Renal cortical epithelial cell (primary cell): ENCODE data around the gene MESD. TPM values are rescaled to one million over a fixed set of nuclear protein-coding genes. Genes with fewer than 3 reads are reported as not detected.
"Not testable (repeated sequence)": the region's sequence is repeated elsewhere in the genome, so short reads cannot be mapped to it uniquely, and the experiment has no call there.

ENCODE experiments used
- DNase-seq: peaks from one replicate; pipeline ENCODE4 v3.0.0-alpha.2; 2011; ENCODE audit warnings: low read depth
- total RNA-seq: library from RNA; depleted of rRNA; stranded (reverse); fragments of >200 nt; gene quantifications from 2 replicates; pipeline ENCODE4 v1.2.3, GENCODE V29; 2014

MESD gene
- total RNA-seq, 1 donor from 2014 or later, result 24.9 TPM

DNA sequence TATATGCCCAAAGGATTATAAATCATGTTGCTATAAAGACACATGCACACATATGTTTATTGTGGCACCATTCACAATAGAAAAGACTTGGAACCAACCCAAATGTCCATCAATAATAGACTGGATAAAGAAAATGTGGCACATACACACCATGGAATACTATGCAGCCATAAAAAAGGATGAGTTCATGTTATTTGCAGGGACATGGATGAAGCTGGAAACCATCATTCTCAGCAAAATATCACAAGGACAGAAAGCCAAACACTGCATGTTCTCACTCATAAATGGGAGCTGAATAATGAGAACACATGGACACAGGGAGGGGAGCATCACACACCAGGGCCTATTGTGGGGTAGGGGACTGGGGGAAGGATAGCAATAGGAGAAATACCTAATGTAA, 24.2 kb downstream of the MESD start:
- DNase-seq, result not testable (repeated sequence)

- no peak for DNase-seq
These were observed 30.7 kb downstream of the MESD start for GRCh38 chr15:80958818-80959495.

DNA sequence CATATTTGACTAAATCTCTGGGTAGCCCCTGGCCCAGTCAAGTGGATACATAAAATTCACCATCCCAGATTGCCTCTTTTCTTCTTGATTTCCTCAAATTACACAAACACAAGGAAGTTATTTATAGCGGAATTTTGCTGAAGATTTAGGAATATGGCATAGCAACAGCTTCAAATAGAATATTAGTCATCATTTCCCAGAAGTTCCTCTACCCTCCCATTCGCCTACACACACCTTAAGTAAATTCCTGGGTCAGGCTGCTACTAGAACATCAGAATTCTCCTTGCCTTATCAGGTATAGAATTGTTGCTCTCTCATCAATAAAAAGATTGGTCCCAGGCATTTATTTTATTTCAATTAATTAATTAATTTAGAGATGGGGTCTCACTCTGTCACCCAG, 31.6 kb downstream of the MESD start:
- no peak for DNase-seq

- no peak for DNase-seq
These were observed 32.1 kb downstream of the MESD start for GRCh38 chr15:80957556-80957955.

- peak; percentile 98 for DNase-seq
These were observed 33.8 kb downstream of the MESD start for GRCh38 chr15:80955571-80956452.

DNA sequence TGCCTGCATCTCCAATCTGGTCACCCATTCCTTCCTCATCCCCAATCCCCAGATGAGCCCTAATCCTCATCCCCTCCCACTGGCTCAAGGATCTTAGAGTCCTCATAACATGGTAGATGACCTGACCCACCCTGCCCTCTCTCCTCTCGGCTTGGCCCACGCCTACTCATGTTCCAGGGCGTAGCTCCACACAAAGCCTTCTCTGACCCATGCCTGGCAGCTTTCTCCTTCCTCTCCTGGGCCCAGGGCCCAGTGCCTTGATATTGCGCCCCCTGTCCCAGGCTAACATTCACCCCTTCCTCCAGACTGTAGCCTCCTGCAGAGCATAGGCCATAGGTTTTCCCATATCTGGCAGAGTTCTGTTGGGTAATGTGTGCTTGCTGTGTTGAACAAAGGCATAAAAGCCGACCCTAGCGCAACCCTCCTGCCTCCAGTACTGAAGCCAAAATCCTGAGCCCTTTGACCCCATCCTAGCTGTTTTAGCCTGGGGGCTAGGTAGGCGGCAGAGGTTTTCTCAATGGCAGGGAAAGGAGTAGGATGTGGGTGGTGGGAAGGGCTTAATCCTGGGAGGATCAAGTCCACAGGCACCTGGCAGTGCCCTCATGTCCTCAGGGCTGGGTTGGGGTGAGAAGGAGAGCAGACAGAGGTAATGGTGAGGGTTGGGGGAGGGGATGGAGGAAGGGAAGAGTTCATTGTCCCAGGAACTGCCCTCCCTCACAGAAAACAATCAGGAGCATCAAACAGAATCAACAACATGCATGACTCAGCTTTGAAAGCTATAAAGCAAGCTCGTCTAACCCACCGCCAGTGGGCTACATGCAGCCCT, 35.5 kb downstream of the MESD start:
- peak; percentile 62 for DNase-seq

DNA sequence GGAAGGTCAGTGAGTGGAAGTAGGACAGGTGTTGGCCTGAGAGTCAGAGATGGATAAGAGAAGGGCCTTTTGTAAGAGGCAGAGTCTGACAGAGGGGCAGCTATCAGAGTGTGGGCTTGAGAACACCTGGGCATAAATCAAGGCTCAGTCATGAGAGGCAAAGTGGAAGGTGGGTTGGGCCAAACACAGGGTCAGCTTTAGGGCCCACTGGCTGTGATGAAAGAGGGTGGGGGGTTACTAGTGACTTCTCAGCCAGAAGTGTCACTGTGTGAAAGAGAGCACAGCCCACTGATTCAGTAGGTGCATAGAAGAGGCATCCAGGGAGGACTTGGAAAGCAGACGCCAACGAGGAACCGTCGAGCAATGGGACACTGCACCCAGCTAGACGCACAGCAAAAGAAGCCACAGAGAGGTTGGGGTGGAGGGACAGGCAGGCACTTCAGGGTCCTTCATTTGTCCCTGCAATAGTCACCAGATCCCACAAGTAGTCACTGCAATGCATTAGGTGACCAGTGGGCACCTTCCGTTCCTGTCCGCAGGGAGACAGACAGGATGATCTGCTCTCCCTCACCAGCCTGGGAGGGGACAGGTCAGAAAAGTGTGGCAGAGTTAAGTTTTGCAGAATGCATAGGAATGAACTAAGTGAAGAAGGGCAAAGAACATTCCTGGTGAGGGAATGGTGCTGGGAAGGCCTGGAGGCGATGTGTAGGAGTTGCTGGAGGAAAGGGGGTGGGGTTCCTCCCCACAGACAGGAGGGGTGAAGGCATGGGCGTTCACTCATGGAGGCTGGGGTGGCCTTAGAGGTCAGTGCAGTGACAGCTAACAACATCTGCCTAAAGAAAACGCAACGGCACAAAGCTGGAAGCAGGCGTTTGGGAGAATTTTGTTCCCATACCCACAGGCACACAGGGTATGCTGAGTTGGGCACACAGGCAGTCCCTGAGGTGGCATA, 36.3 kb downstream of the MESD start:
- DNase-seq, result no peak

DNA sequence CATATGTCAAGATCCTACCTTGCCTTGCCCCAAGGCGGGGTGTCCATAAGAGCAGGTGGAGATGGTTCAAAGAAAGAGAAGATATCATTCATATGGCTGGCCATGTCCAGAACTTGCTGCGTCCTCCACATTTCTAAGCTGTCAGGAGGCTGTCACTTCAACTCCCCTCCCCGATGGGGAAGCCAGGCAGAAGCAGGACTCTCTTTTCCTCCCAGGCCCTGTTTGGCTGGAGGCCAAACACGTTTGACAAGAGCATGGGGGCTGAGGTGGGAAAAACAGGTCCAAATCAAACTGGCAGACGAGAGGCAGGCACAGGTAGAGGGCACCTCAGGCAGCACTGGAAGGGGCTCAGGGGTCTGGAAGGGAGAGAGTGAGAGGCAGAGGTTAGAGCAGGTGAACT, 37.7 kb downstream of the MESD start:
- no peak for DNase-seq

DNA sequence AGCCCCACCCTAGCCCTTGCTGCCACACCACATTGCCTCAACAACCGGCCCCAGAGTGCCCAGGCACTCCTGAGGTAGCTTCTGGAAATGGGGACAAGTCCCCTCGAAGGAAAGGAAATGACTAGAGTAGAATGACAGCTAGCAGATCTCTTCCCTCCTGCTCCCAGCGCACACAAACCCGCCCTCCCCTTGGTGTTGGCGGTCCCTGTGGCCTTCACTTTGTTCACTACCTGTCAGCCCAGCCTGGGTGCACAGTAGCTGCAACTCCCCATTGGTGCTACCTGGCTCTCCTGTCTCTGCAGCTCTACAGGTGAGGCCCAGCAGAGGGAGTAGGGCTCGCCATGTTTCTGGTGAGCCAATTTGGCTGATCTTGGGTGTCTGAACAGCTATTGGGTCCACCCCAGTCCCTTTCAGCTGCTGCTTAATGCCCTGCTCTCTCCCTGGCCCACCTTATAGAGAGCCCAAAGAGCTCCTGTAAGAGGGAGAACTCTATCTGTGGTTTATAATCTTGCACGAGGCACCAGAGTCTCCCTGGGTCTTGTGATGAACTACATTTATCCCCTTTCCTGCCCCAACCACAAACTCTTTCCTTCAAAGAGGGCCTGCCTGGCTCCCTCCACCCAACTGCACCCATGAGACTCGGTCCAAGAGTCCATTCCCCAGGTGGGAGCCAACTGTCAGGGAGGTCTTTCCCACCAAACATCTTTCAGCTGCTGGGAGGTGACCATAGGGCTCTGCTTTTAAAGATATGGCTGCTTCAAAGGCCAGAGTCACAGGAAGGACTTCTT, 39.1 kb downstream of the MESD start:
- DNase-seq, result no peak

GRCh38 chr15:80949756-80950155, 39.9 kb downstream of the MESD start:
- DNase-seq, result no peak

GRCh38 chr15:80948651-80949292, 40.8 kb downstream of the MESD start:
- DNase-seq, result no peak

DNA sequence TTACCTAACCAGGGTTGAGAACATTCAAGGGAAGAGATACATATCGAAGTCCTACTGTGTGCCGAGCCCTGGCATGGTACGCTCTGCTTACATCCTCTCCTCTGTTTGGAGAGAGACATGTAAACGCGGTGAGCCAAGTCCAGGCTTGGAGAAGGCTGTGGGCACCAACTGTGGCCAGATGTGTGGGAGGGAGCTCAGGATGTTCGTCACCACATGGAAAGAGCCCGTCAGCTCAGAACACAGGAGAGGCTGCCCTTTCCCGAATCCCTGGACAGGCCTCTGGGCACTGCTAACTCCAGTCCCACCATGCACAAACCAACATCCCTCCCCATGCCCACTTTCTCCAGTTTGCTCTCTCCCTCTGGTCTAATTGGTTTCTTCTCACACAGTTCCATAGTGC, 43.0 kb downstream of the MESD start:
- DNase-seq, result no peak

- no peak for DNase-seq
These were observed 44.0 kb downstream of the MESD start for GRCh38 chr15:80945605-80946004.

DNA sequence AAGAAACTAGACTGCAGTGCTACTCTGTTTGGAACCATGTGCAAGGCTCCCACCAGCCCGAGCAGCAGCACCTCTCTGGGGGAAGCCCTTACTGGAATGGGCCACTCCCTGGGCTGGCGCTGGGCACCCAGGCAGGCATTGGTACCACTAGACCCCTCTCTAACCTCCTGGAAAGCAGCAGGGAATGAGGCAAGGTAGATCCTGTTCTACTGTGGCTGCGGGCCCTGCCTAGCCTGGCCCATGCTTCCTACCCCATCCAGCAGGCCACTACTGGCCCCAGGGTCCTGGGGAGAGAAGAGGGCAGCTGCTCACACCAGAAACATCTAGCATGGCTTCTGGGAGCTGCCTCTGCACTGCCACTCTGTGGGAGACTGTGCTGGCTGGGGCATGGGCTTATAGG, 44.8 kb downstream of the MESD start:
- DNase-seq, result no peak

DNA sequence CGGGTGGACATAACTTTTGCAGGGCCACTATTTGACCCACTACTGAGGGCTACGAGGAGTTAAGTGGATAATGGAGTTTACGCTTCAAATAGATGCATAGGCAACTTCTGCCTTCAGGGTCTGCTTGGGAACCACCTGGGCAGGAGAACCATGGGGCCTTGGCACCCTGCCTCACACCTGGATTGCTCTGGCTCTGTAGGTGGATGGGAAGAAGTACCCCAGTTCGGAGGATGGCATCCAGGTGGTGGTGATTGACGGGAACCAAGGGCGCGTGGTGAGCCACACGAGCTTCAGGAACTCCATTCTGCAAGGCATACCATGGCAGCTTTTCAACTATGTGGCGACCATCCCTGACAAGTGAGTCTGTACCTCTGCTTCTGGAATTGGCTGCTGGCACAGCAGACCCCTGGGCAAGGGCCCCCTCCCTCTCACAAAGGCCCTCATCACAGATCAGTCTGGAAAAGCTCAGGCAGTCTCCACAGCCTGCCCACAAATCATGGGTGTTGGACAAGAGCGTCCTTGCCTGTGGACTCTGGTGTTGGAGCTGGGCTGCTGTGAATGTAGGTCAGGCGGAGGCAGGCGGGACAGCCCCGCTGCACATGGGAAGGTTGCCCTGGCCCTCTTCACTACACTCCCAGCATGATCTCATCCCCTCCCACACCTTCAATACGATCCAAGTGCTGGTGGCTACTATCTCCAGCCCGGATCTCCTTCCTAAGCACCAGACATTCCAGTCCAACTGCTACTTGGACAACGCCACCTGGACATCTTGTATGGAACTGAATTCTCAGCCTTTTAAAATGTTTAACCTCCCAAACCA, 46.7 kb downstream of the MESD start:
- no peak for DNase-seq

GRCh38 chr15:80942266-80942665, 47.4 kb downstream of the MESD start:
- no peak for DNase-seq

DNA sequence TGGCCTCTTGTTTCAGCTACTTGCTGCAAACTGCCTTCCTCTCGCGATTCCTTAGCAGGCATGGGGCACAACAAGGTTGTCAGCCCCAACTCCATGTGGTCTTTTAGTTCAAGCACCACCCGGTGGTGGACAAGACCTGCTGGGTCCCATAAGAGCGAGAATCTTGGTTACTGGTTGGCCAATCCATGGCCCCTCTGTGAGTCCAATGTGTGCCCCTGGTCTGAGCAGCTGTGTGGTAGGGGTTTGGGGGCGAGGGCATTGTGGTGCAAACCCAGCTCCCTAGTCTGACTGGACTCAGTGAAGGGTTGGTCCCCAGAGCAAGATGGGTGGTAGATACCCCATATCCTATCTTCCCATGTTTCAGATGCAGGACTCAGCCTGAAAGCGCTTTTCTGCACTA, 48.8 kb downstream of the MESD start:
- DNase-seq, result no peak

GRCh38 chr15:80940331-80940730, 49.3 kb downstream of the MESD start:
- no peak for DNase-seq

- no peak for DNase-seq
These were observed 50.4 kb downstream of the MESD start for GRCh38 chr15:80939216-80939615.
